Muscle of leg (tissue), 11 donors: ENCODE results near the gene TCAF1. TPM values are rescaled to one million over a fixed set of nuclear protein-coding genes. Genes with fewer than 3 reads are reported as not detected.
"Not testable (repeated sequence)": the region's sequence is repeated elsewhere in the genome, so short reads cannot be mapped to it uniquely, and the experiment has no call there.

Experiments
- DNase-seq: peaks from one replicate; pipeline ENCODE4 v3.0.0; 2013
- H3K27ac ChIP-seq: one replicate; pipeline ENCODE4 v1.5.1; 2013; ENCODE audit warnings: mild to moderate bottlenecking, low read length, control low read depth
- H3K27me3 ChIP-seq: one replicate; pipeline ENCODE4 v1.6.1; 2013; ENCODE audit warnings: low read length; ENCODE audit not compliant: control insufficient read depth, insufficient read depth
- H3K36me3 ChIP-seq: one replicate; pipeline ENCODE4 v1.6.1; 2013; ENCODE audit warnings: low read length; ENCODE audit not compliant: control insufficient read depth, insufficient read depth
- H3K4me1 ChIP-seq: one replicate; pipeline ENCODE4 v1.6.1; 2013; ENCODE audit warnings: low read length; ENCODE audit not compliant: control insufficient read depth, insufficient read depth
- H3K4me3 ChIP-seq: one replicate; pipeline ENCODE4 v1.5.1; 2013; ENCODE audit warnings: low read length, control low read depth
- H3K9me3 ChIP-seq: replicated peaks from 2 replicates; pipeline ENCODE4 v1.6.1; 2013; ENCODE audit warnings: low read depth, low read length; ENCODE audit not compliant: control insufficient read depth
- WGBS: methylation state at CpG from one replicate; pipeline ENCODE4 v1.1.5; 2013; ENCODE audit warnings: missing lambda C conversion rate; ENCODE audit not compliant: insufficient coverage; 5-methylcytosine and 5-hydroxymethylcytosine counted together
- polyA plus RNA-seq, 8 donors: library from polyadenylated mRNA; unstranded; fragments of 120-200 nt; gene quantifications; one replicate each; pipeline versions ENCODE4 v1.2.1 to v1.2.3, GENCODE V29; 2013; ENCODE audit warnings: inconsistent platforms in 1 of 8, low replicate concordance in 1 of 8; ENCODE audit not compliant: insufficient read length in 8 of 8, insufficient read depth in 1 of 8
- total RNA-seq: library from RNA; stranded (reverse); fragments of 120-200 nt; gene quantifications from one replicate; pipeline ENCODE4 v1.2.4, GENCODE V29; 2013

Gene TCAF1
- total and polyA plus RNA-seq, 9 donors: 104 to 186 (median 166) TPM

- DNase-seq, H3K27me3 ChIP-seq, H3K4me1 ChIP-seq, H3K9me3 ChIP-seq, H3K36me3 ChIP-seq, H3K27ac ChIP-seq: not testable (repeated sequence)
- no CpG with 5 or more reads among the region's 24 CpGs for WGBS
- H3K4me3 ChIP-seq: peak overlapping the region; percentile 27
These were observed 64.8 kb downstream of the TCAF1 start for GRCh38 chr7:143837223-143837622.

DNA sequence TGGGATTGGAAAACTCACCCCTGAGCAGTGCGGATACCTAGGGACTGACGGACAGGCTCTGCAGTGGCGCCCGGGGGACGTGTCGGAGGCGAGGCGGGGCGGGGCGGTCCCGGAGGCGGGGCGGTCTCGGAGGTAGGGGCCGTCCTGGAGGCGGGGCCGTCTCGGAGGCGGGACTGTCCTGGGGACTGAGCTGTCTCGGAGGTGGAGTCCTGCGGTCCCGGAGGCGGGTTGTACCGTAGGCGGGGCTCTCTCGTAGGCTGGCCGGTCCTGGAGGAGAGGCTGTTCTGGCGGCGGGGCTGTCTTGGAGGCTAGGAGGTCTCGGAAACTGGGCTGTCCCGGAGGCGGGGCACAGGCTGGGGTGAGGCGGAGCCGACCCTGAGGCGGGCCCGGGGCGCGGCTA is 65.4 kb downstream of the TCAF1 start:
- WGBS: no CpG with 5 or more reads among the region's 38 CpGs
- not testable (repeated sequence) for H3K4me1 ChIP-seq, H3K27me3 ChIP-seq, H3K36me3 ChIP-seq, H3K9me3 ChIP-seq, DNase-seq
- H3K27ac ChIP-seq: peak overlapping the region; percentile 55
- H3K4me3 ChIP-seq: peak overlapping the region; percentile 39

- not testable (repeated sequence) for H3K27ac ChIP-seq, H3K9me3 ChIP-seq, H3K4me3 ChIP-seq, DNase-seq, H3K4me1 ChIP-seq, H3K36me3 ChIP-seq, H3K27me3 ChIP-seq
- no CpG with 5 or more reads among the region's 17 CpGs for WGBS
These were observed 65.9 kb downstream of the TCAF1 start for GRCh38 chr7:143836088-143836487.

DNA sequence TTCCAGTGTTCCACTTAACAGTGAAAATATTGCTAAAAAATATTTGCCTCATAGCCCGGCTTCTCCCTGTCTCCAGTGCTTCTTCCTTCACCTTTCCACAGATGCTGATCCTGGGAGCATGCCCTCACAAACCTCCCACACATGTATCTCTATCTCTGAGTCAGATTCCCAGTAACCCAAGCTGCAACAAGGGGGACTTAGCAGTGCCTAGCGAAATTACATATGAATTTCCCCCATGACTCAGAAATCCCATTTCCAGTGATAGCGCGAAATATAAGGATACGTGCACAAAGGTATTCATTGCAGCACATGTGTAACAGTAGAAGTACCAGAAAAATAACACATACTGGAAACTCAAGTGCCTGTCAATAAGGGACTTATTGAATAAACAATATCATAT is 75.4 kb downstream of the TCAF1 start:
- WGBS: no CpG with 5 or more reads among the region's 5 CpGs

DNA sequence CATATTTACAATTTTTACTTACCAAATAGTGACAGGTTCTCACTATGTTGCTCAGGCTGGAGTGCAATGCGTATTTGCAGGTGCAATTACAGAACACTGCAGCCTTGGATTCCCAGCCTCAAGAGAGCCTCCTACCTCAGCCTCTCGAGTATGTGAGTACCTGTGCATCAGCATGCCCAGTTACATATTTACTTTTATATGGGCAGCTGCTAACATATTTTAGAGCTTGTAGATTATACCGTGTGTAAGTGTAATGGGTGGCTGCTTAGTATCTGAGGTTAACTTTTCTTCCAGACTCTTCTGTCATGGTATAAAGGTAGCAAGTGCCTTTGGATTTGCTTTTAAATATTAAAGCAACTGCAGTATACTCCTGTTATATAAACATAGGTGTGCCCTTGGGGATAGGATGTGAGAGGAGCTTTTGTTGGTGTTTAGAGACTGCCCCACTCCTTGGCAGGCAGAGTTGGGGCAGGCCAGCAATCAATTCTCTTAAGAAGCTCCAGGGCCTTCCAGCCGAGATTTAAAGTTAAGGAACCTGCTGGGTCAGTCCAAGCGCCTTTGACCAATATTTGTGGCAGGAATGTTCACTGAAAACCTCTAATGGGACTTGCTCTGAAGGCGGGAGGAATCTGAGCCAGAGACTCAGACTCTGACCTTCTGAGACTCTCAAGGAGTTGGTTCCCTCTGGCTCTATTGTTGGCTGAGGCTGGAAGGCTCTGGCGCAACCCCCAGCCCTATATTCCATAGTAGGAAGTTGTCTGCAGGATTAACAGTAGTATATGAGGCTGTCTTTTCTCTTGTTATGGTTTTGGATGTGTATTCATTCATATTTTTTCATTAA is 77.5 kb downstream of the TCAF1 start:
- H3K4me3 ChIP-seq, DNase-seq, H3K9me3 ChIP-seq, H3K27ac ChIP-seq, H3K36me3 ChIP-seq, H3K27me3 ChIP-seq, H3K4me1 ChIP-seq: not testable (repeated sequence)
- WGBS: no CpG with 5 or more reads among the region's 7 CpGs

More for the DNA sequence above, 75.4 kb downstream of the TCAF1 start:
- not testable (repeated sequence) for H3K9me3 ChIP-seq, H3K27ac ChIP-seq, H3K4me1 ChIP-seq, H3K4me3 ChIP-seq, H3K36me3 ChIP-seq, DNase-seq, H3K27me3 ChIP-seq

- H3K4me3 ChIP-seq, H3K27me3 ChIP-seq, H3K27ac ChIP-seq, H3K36me3 ChIP-seq, H3K4me1 ChIP-seq, DNase-seq, H3K9me3 ChIP-seq: not testable (repeated sequence)
- no CpG with 5 or more reads among the region's 3 CpGs for WGBS
These were observed 78.2 kb downstream of the TCAF1 start for GRCh38 chr7:143823634-143824294.

DNA sequence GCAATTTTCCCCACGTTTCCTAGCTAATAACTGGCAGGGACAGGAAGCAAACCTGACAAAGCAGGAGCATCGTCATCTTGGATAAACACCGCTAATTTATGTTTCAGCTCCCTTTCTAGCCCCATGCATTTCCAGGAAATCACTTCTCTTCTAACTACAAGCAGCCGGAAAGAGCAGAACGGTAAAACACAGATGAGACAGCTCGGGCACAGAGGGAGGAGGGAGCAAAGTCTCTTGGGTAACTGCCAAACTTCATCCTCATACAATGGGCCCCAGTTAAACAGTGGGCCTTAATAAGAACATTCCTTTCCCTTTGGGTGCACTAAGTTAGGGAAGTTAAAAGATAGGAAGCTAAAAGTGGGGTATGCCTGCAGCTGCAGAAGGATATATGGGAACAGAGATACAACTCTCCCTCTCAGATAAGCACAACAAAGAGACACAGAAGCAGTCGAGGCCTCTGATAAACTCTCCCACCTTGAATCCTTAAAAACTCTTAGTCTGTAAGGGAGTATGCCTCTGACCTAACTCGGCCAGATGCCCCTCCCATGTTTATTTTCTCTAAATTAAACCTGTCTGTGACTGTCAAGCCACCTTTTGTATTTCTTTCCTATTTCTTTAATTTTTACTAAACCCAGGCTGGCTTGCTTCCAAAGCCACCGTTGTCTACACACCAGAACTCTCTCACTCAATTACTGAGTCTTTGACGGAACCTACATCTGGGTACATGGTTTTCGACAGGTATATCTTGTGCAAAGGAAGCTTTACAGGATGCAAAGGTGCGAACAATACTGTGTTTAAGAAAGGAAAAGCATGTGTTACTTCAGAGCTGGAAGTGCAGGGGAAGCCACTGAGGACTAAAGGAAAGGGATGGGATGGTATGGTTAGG is 80.3 kb downstream of the TCAF1 start:
- WGBS: no CpG with 5 or more reads among the region's 12 CpGs
- not testable (repeated sequence) for H3K4me3 ChIP-seq, H3K36me3 ChIP-seq, H3K27me3 ChIP-seq, H3K27ac ChIP-seq, H3K4me1 ChIP-seq, DNase-seq, H3K9me3 ChIP-seq

- not testable (repeated sequence) for H3K4me3 ChIP-seq, H3K9me3 ChIP-seq, DNase-seq, H3K36me3 ChIP-seq, H3K27me3 ChIP-seq, H3K4me1 ChIP-seq, H3K27ac ChIP-seq
- WGBS: no CpG with 5 or more reads among the region's 7 CpGs
These were observed 84.1 kb downstream of the TCAF1 start for GRCh38 chr7:143817873-143818272.

DNA sequence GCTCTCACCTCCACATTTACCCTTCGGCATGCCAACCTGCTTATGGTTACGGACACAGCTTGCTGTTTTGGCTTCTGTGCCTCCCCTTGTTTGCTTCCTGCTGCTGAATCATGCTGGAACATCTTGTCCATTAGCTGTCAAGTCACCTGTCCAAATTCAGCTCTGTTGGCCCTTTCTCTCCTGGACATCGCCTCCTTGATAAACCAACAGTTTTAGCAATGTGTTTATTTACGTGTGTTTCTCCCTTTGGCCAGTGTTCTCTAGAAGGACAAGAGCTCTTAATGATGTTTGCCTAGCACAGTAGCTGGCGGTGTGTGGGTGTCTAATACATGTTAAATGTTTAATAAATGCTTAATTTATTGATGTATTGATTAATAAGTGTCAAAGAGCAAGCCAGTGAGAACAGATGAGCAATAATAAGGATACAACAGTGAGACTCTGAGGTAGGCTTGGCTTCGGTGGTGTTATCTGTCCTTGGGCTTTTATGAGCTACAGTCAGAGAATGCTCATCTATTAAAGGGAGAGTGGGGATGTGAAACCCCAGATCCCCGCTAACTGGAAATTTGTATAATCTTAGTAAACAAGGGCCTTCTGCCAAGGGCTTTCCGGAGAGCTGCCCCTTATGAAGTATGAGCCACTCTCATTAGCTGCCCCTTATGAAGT is 85.4 kb downstream of the TCAF1 start:
- not testable (repeated sequence) for DNase-seq, H3K4me1 ChIP-seq, H3K27ac ChIP-seq, H3K36me3 ChIP-seq, H3K4me3 ChIP-seq, H3K27me3 ChIP-seq, H3K9me3 ChIP-seq
- no CpG with 5 or more reads among the region's 8 CpGs for WGBS

DNA sequence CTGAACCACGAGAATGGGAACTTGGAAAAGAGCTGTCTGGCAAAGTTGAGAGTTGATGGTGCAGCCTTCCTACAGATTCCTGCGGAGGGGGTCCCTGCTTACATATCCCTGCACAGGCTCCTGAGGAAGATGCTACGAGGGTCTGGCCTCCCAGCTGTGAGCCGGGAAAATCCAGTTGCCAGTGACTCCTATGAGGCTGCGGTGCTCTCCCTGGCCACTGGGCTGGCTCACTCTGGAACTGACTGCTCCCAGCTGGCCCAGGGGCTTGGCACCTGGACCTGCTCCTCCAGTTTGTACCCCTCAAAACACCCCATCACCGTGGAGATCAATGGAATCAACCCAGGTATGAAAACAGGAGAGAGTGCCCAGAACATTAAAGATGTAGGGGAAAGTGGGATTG is 91.3 kb downstream of the TCAF1 start:
- not testable (repeated sequence) for H3K27ac ChIP-seq, H3K9me3 ChIP-seq, H3K4me1 ChIP-seq, H3K4me3 ChIP-seq, H3K36me3 ChIP-seq, DNase-seq, H3K27me3 ChIP-seq
- WGBS: no CpG with 5 or more reads among the region's 6 CpGs
